Stomach (tissue), 9 donors: ENCODE data around the gene LRRC4C. TPM values are rescaled to one million over a fixed set of nuclear protein-coding genes. Genes with fewer than 3 reads are reported as not detected.

ENCODE experiments used
- DNase-seq, 2 donors: peaks; one replicate each; pipeline versions ENCODE4 v3.0.0 to v3.0.0-alpha.2; 2013 to 2019
- H3K27ac ChIP-seq, 5 donors: fragments of 200-600 bp in 4 of 5; sonication (generic) in 4 of 5; one replicate each; pipeline ENCODE4 v1.5.1; 2013 to 2019; ENCODE audit warnings: mild to moderate bottlenecking in 1 of 5, moderate library complexity in 1 of 5
- H3K27me3 ChIP-seq, 3 donors: fragments of 200-600 bp; sonication (generic); one replicate each; pipeline ENCODE4 v1.5.1; 2017 to 2019; ENCODE audit warnings: mixed run types in 1 of 3
- H3K36me3 ChIP-seq, 4 donors: fragments of 200-600 bp; sonication (generic); 1 replicate in 3 of 4; 2 replicates in 1 of 4; pipeline ENCODE4 v1.5.1; 2016 to 2019
- H3K4me1 ChIP-seq, 4 donors: fragments of 200-600 bp; sonication (generic); one replicate each; pipeline ENCODE4 v1.5.1; 2016 to 2019
- H3K4me3 ChIP-seq, 4 donors: fragments of 200-600 bp; sonication (generic) in 3 of 4; one replicate each; pipeline ENCODE4 v1.5.1; 2016 to 2019; ENCODE audit warnings: mild to moderate bottlenecking in 1 of 4
- H3K9me3 ChIP-seq, 4 donors: fragments of 200-600 bp; sonication (generic); one replicate each; pipeline ENCODE4 v1.5.1; 2016 to 2019
- CTCF ChIP-seq, 7 experiments: fragments of 450-650 bp in 4 of 7; fragments of 200-600 bp in 3 of 7; sonication (generic) in 3 of 7; IDR thresholded peaks; one replicate each; pipeline ENCODE4 v1.5.1; 2016 to 2019; ENCODE audit warnings: antibody characterized with exemption in 7 of 7, control low read depth in 2 of 7, mild to moderate bottlenecking in 1 of 7
- EP300 ChIP-seq: sonication (generic); formaldehyde crosslinking; IDR thresholded peaks from one replicate; pipeline ENCODE4 v1.6.1; 2017; ENCODE audit warnings: antibody characterized with exemption
- POLR2A ChIP-seq, 4 donors: fragments of 450-650 bp; IDR thresholded peaks; one replicate each; pipeline ENCODE4 v1.6.1; 2016; ENCODE audit warnings: antibody characterized with exemption in 4 of 4, control low read depth in 2 of 4, mild to moderate bottlenecking in 1 of 4, moderate library complexity in 1 of 4
- POLR2AphosphoS5 ChIP-seq, 3 donors: sonication (generic); formaldehyde crosslinking; IDR thresholded peaks; one replicate each; pipeline ENCODE4 v1.6.1; 2016; ENCODE audit warnings: antibody characterized with exemption in 3 of 3
- WGBS, 5 donors: extraction: QIAGEN DNeasy Blood & Tissue Kit in 3 of 5; methylation state at CpG; one replicate each; pipeline versions ENCODE4 v1.1.5 to v1.1.7; 2013 to 2018; 5-methylcytosine and 5-hydroxymethylcytosine counted together
- intact Hi-C: fragments of 100-400 bp; cut with DNase I; formaldehyde crosslinking; loops from one replicate; pipeline ENCODE4 v1.15.1; 2023; ENCODE audit warnings: low total_unique reads
- polyA plus RNA-seq, 3 donors: library from polyadenylated mRNA; stranded (reverse); fragments of 200-250 nt; gene quantifications; one replicate each; pipeline ENCODE4 v1.2.3, GENCODE V29; 2013
- total RNA-seq, 5 donors: library from RNA; depleted of rRNA; stranded (reverse); fragments of >200 nt; gene quantifications; one replicate each; pipeline versions ENCODE4 v1.1.0 to v1.2.3, GENCODE V29; 2014 to 2016
- donor health status: healthy with polysubstance abuse.
- donor health status: Bipolar disorder and iron deficiency.
- donor health status: healthy.

Gene LRRC4C
- total and polyA plus RNA-seq, 8 donors, result 0.31 to 3.3 (median 0.45) TPM; not detected in 4

- intact Hi-C loops, result no loop called here
- WGBS, 5 donors, result 73 to 84% (median 79%) methylated on average over 1 of the region's 1 CpG
Observed at GRCh38 chr11:40321537-40321936, 1137.9 kb downstream of the LRRC4C start.

GRCh38 chr11:40316171-40316570, 1143.3 kb downstream of the LRRC4C start:
- intact Hi-C loops, result no loop called here
- TF ChIP-seq EP300 (no peak), POLR2A (IDR thresholded peaks at IDR 0.05) (no peak), POLR2AphosphoS5 (IDR thresholded peaks at IDR 0.05) (no peak), CTCF (IDR thresholded peaks at IDR 0.05) (no peak)
- no peak for DNase-seq
- Histone ChIP-seq H3K27me3 (no peaks in the 10 kb centered on the region), H3K4me1 (no peaks in the 10 kb centered on the region), H3K27ac (no peak overlapping the region), H3K4me3 (no peak overlapping the region), H3K36me3 (no peaks in the 10 kb centered on the region), H3K9me3 (no peaks in the 10 kb centered on the region)

More at GRCh38 chr11:40321537-40321936, 1137.9 kb downstream of the LRRC4C start:
- Histone ChIP-seq H3K27me3 (no peaks in the 10 kb centered on the region), H3K36me3 (no peaks in the 10 kb centered on the region), H3K27ac (no peak overlapping the region), H3K9me3 (no peaks in the 10 kb centered on the region), H3K4me1 (no peaks in the 10 kb centered on the region), H3K4me3 (no peak overlapping the region)
- DNase-seq, result no peak
- no peak for TF ChIP-seq POLR2A (IDR thresholded peaks at IDR 0.05)
- TF ChIP-seq CTCF (IDR thresholded peaks at IDR 0.05), result no peak
- no peak for TF ChIP-seq EP300
- TF ChIP-seq POLR2AphosphoS5 (IDR thresholded peaks at IDR 0.05), result no peak

- Histone ChIP-seq H3K4me3 (no peak overlapping the region), H3K4me1 (no peaks in the 10 kb centered on the region), H3K9me3 (no peaks in the 10 kb centered on the region), H3K27ac (no peak overlapping the region), H3K36me3 (no peaks in the 10 kb centered on the region), H3K27me3 (no peaks in the 10 kb centered on the region)
- intact Hi-C loops, result no loop called here
- TF ChIP-seq POLR2A (IDR thresholded peaks at IDR 0.05) (no peak), EP300 (no peak), POLR2AphosphoS5 (IDR thresholded peaks at IDR 0.05) (no peak), CTCF (IDR thresholded peaks at IDR 0.05) (no peak)
- 58 to 71% (median 69%) methylated on average over 1 of the region's 1 CpG for WGBS, 5 donors
- DNase-seq, result no peak
Observed at GRCh38 chr11:40315122-40315521, 1144.3 kb downstream of the LRRC4C start.

GRCh38 chr11:40314327-40314726, 1145.1 kb downstream of the LRRC4C start:
- no peak for TF ChIP-seq EP300
- no peak for TF ChIP-seq CTCF (IDR thresholded peaks at IDR 0.05)
- no peak for TF ChIP-seq POLR2AphosphoS5 (IDR thresholded peaks at IDR 0.05)
- no peak for TF ChIP-seq POLR2A (IDR thresholded peaks at IDR 0.05)
- intact Hi-C loops, result no loop called here
- no peak for DNase-seq
- Histone ChIP-seq H3K4me1 (no peaks in the 10 kb centered on the region), H3K4me3 (no peak overlapping the region), H3K36me3 (no peaks in the 10 kb centered on the region), H3K27me3 (no peaks in the 10 kb centered on the region), H3K27ac (no peak overlapping the region), H3K9me3 (no peaks in the 10 kb centered on the region)
- 18 to 37% (median 26%) methylated on average over 2 of the region's 2 CpGs for WGBS, 5 donors
